ENCODE data around the gene TLCD4. TPM values are rescaled to one million over a fixed set of nuclear protein-coding genes. Genes with fewer than 3 reads are reported as not detected.

The TLCD4 gene
- total and polyA plus RNA-seq, 2 of the 13 experiments (the other 11 are each of a cell fraction or from before 2014, with no cell fraction given): 4.7 to 14.5 TPM

DNA sequence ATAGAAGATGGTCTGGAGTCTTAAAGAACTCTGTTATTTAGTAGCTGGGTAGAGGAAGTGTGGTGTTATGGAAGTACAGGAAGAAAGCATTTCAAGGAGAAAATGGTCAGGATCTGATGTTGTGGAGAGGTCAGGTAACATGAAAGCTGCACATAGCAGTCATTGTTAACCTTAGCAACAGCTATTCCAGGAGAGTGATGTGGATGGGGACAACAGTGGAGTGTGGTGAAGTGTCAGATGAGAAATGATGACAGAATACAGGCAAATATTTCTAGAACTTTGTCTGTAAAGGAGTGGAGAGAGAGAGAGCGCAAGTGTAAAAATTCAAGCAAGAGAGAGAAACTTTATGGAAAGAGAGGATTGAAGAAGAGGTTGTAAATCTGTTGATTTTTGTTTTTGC, 15.6 kb downstream of the TLCD4 start:
- peaks cover 53% of the 10 kb centered on the region for H3K4me1 ChIP-seq (ENCODE audit: insufficient read depth, low read length)
- no peaks in the 10 kb centered on the region for H4K20me1 ChIP-seq (ENCODE audit: insufficient read depth, low read length)
- 0 out of 3 replicates have a peak, but pooled peaks have one; percentile 15 for ATAC-seq
- H3K79me2 ChIP-seq (ENCODE audit: insufficient read depth, low read length): peaks cover 15% of the 10 kb centered on the region
- WGBS (ENCODE audit: low lambda C conversion rate): 100% methylated on average over 1 of the region's 1 CpG
- H3K4me2 ChIP-seq (ENCODE audit: low read depth, low read length): no peak overlapping the region
- H3K27me3 ChIP-seq (ENCODE audit: control insufficient read depth in 1 of 2, insufficient read depth in 2 of 2, low read length in 2 of 2): no peaks in the 10 kb centered on the region
- H3K36me3 ChIP-seq (replicated peaks in 1 of 2; ENCODE audit: control insufficient read depth in 1 of 2, insufficient read depth in 2 of 2, low read length in 2 of 2): 0 out of 5 replicates have a peak, but pooled peaks cover 0 to under 1% of the 10 kb centered on the region in 2 experiments
- no peaks in the 10 kb centered on the region for H3K9me3 ChIP-seq (ENCODE audit: low read length)
- in situ Hi-C loops (cut with HindIII; ENCODE audit: extremely low pct_ligation_motif_present, low pct_unique_long_range_greater_than_20kb): no loop called here
- ChIA-PET POLR2A (interaction anchor here (0.9 kb wide), 1 partner anchor 14 kb away, joined by 3 read pairs; no protein-coding TSS in a partner anchor), CTCF (ENCODE audit: low intra/inter-chr PET ratio, low total read pairs) (no interaction called here)
- BruUV-seq (replicated peaks): no TSS peak
- H3K9ac ChIP-seq (ENCODE audit: insufficient read depth, low read depth, low read length): no peak overlapping the region
- H3K27ac ChIP-seq (ENCODE audit: extremely low read length, insufficient read depth, low read length): peak overlapping the region; percentile 69
- no peak overlapping the region for H2AFZ ChIP-seq (ENCODE audit: low read length)
- no peak for DNase-seq (ENCODE audit: low spot score)
- intact Hi-C loops (cut with micrococcal nuclease; ENCODE audit: unreplicated experiment): loop anchor here (1.0 kb wide), 1 partner anchor 10 kb away; no protein-coding TSS in a partner anchor
- no peak for FAIRE-seq
- TF ChIP-seq ZNF124 (CRISPR knock-in tag; IDR thresholded peaks at IDR 0.05) (no peak), ZFP82 (CRISPR knock-in tag; IDR thresholded peaks at IDR 0.05; ENCODE audit: borderline replicate concordance) (no peak), ZNF839 (CRISPR knock-in tag; IDR thresholded peaks at IDR 0.05; ENCODE audit: borderline replicate concordance) (no peak), ZNF746 (CRISPR knock-in tag; IDR thresholded peaks at IDR 0.05) (no peak), ZNF552 (CRISPR knock-in tag; IDR thresholded peaks at IDR 0.05; ENCODE audit: borderline replicate concordance) (no peak)
- TF ChIP-seq, protein P1, sequence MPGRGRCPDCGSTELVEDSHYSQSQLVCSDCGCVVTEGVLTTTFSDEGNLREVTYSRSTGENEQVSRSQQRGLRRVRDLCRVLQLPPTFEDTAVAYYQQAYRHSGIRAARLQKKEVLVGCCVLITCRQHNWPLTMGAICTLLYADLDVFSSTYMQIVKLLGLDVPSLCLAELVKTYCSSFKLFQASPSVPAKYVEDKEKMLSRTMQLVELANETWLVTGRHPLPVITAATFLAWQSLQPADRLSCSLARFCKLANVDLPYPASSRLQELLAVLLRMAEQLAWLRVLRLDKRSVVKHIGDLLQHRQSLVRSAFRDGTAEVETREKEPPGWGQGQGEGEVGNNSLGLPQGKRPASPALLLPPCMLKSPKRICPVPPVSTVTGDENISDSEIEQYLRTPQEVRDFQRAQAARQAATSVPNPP (CRISPR knock-in tag; IDR thresholded peaks at IDR 0.05): no peak
- TF ChIP-seq, protein P2, sequence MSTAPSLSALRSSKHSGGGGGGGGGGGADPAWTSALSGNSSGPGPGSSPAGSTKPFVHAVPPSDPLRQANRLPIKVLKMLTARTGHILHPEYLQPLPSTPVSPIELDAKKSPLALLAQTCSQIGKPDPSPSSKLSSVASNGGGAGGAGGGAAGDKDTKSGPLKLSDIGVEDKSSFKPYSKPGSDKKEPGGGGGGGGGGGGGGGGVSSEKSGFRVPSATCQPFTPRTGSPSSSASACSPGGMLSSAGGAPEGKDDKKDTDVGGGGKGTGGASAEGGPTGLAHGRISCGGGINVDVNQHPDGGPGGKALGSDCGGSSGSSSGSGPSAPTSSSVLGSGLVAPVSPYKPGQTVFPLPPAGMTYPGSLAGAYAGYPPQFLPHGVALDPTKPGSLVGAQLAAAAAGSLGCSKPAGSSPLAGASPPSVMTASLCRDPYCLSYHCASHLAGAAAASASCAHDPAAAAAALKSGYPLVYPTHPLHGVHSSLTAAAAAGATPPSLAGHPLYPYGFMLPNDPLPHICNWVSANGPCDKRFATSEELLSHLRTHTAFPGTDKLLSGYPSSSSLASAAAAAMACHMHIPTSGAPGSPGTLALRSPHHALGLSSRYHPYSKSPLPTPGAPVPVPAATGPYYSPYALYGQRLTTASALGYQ (CRISPR knock-in tag; IDR thresholded peaks at IDR 0.05): no peak
- TF ChIP-seq, protein P3, sequence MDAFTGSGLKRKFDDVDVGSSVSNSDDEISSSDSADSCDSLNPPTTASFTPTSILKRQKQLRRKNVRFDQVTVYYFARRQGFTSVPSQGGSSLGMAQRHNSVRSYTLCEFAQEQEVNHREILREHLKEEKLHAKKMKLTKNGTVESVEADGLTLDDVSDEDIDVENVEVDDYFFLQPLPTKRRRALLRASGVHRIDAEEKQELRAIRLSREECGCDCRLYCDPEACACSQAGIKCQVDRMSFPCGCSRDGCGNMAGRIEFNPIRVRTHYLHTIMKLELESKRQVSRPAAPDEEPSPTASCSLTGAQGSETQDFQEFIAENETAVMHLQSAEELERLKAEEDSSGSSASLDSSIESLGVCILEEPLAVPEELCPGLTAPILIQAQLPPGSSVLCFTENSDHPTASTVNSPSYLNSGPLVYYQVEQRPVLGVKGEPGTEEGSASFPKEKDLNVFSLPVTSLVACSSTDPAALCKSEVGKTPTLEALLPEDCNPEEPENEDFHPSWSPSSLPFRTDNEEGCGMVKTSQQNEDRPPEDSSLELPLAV (CRISPR knock-in tag; conservative IDR thresholded peaks at IDR 0.05; ENCODE audit: low read depth): no peak
- TF ChIP-seq, protein P4, sequence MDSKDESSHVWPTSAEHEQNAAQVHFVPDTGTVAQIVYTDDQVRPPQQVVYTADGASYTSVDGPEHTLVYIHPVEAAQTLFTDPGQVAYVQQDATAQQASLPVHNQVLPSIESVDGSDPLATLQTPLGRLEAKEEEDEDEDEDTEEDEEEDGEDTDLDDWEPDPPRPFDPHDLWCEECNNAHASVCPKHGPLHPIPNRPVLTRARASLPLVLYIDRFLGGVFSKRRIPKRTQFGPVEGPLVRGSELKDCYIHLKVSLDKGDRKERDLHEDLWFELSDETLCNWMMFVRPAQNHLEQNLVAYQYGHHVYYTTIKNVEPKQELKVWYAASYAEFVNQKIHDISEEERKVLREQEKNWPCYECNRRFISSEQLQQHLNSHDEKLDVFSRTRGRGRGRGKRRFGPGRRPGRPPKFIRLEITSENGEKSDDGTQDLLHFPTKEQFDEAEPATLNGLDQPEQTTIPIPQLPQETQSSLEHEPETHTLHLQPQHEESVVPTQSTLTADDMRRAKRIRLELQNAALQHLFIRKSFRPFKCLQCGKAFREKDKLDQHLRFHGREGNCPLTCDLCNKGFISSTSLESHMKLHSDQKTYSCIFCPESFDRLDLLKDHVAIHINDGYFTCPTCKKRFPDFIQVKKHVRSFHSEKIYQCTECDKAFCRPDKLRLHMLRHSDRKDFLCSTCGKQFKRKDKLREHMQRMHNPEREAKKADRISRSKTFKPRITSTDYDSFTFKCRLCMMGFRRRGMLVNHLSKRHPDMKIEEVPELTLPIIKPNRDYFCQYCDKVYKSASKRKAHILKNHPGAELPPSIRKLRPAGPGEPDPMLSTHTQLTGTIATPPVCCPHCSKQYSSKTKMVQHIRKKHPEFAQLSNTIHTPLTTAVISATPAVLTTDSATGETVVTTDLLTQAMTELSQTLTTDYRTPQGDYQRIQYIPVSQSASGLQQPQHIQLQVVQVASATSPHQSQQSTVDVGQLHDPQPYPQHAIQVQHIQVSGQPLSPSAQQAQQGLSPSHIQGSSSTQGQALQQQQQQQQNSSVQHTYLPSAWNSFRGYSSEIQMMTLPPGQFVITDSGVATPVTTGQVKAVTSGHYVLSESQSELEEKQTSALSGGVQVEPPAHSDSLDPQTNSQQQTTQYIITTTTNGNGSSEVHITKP (CRISPR knock-in tag; IDR thresholded peaks at IDR 0.05; ENCODE audit: low read depth): no peak
- no peak overlapping the region for H3K4me3 ChIP-seq (replicated peaks in 1 of 3; ENCODE audit: insufficient read depth in 1 of 3, low read depth in 2 of 3, low read length in 3 of 3)
